ENCODE data around the gene CLEC18A. TPM values are rescaled to one million over a fixed set of nuclear protein-coding genes. Genes with fewer than 3 reads are reported as not detected.
"Not testable (repeated sequence)": the region's sequence is repeated elsewhere in the genome, so short reads cannot be mapped to it uniquely, and the experiment has no call there.

Gene CLEC18A
- total and polyA plus RNA-seq, 7 donors: 0.60 to 2.2 (median 0.69) TPM; not detected in 2

DNA sequence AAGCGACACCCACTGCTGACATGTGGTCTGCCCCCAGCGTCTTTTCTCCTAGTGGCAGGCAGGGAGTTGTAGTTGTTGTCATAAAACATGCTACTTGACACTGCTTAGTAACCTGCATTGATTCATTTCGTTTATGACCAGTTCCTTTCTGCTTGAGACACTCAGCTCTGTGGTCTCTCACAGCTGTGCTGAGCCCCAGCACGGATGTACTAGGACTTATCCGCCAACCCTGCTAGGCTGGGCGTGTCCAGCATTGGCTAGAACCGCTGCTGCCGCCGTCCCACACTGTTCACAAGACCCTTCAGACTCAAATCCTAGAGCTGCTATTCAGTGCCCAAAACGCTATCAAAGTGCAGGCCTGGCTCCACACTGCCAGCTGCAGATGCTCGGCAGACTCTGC lies 60.0 kb downstream of the CLEC18A start:
- H3K4me3 ChIP-seq; intact Hi-C loops (cut with DNase I); DNase-seq; H3K4me1 ChIP-seq; H3K27ac ChIP-seq; H3K27me3 ChIP-seq; H3K9me3 ChIP-seq: not testable (repeated sequence)
- peaks cover 0 to 53% (median 4%) of the 10 kb centered on the region in 4 donors for H3K36me3 ChIP-seq
- WGBS, 2 donors: 79 to 80% methylated on average over 10 of the region's 11 CpGs

DNA sequence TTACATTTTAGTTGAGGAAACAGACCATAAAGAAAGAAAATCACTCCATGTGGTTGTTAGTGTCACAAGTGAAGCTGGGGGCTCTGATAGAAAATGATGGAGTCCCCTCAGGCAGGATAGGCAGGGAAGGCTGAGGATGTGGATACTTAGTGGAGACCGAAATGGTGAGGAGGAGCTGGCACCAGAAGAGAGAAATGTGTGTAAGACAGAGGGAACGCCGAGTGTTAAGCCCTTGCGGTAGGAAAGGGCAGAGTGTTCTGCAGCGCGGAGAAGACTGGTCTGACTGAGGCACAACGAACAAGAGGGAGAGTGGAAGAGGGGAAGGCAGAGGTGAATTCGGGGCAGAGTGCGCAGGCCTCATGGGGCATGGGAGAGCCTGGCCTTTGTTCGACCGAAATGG lies 61.2 kb downstream of the CLEC18A start:
- H3K9me3 ChIP-seq; DNase-seq; intact Hi-C loops (cut with DNase I); H3K27ac ChIP-seq; H3K4me3 ChIP-seq; H3K4me1 ChIP-seq; H3K27me3 ChIP-seq: not testable (repeated sequence)
- H3K36me3 ChIP-seq: peaks cover 0 to 62% (median 6%) of the 10 kb centered on the region in 4 donors
- WGBS, 2 donors: 95 to 97% methylated on average over 11 of the region's 11 CpGs

DNA sequence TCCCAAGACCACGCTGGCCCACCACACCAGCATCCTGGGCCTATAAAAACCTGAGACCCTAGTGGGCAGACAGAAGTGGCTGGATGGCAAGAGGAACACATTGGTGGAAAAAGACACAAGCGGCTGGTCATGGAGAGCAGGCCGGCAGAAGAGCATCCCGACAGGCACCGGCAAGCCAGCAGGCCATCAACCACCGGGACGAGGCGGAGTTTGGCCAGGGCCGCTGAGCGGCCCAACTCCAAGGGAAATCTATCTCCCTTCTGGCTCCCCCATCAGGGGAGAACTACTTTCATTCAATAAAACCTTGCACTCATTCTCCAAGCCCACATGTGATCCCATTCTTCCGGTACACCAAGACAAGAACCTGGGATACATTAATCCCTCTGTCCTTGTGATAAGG lies 61.8 kb downstream of the CLEC18A start:
- H3K36me3 ChIP-seq: peaks cover 0 to 68% (median 6%) of the 10 kb centered on the region in 4 donors
- H3K4me3 ChIP-seq; H3K9me3 ChIP-seq; H3K27ac ChIP-seq; intact Hi-C loops (cut with DNase I); H3K4me1 ChIP-seq; DNase-seq; H3K27me3 ChIP-seq: not testable (repeated sequence)
- 93 to 95% methylated on average over 11 of the region's 11 CpGs for WGBS, 2 donors

Small RNAs within 50 kb of the gene (small RNA-seq; reads per million reads assigned to genes)
- gene AC026468.1 (0 reads per million in 3 donors), gene MIR140 (211 to 230 (median 220) reads per million in 3 donors)

Other genes starting within 250 kb of the CLEC18A start
- gene NQO1, start 224.8 kb upstream of the CLEC18A start, total RNA-seq: 10 to 100 TPM; 14.5 to 56.0 (median 30.3) TPM
- 100 to 1,000 TPM; 113 to 250 (median 166) TPM for gene NQO1, start 224.8 kb upstream of the CLEC18A start, polyA plus RNA-seq
- 10 to 100 TPM; 31.0 to 40.0 (median 35.7) TPM for gene NOB1, start 196.4 kb upstream of the CLEC18A start, total RNA-seq
- 10 to 100 TPM; 21.0 to 49.1 (median 36.0) TPM for gene NOB1, start 196.4 kb upstream of the CLEC18A start, polyA plus RNA-seq
- 10 to 100 TPM; 11.4 to 23.9 (median 19.9) TPM for gene WWP2, start 189.0 kb upstream of the CLEC18A start, total RNA-seq
- 10 to 100 TPM; 28.8 to 59.0 (median 37.9) TPM for gene WWP2, start 189.0 kb upstream of the CLEC18A start, polyA plus RNA-seq
- gene PDPR, start 163.0 kb downstream of the CLEC18A start, total RNA-seq: 10 to 100 TPM; 16.4 to 28.5 (median 21.5) TPM
- gene PDPR, start 163.0 kb downstream of the CLEC18A start, polyA plus RNA-seq: 10 to 100 TPM in 1 of 3 donors, 1 to 10 TPM in 2; 2.8 to 11.0 (median 3.0) TPM
- gene CLEC18C, start 222.5 kb downstream of the CLEC18A start, total RNA-seq: not detected
- under 1 TPM in 1 of 3 donors, not detected in 2; 0.10 TPM for gene CLEC18C, start 222.5 kb downstream of the CLEC18A start, polyA plus RNA-seq

All from sigmoid colon (tissue), 7 donors.